Suprapubic skin (tissue), 4 donors: ENCODE results near the gene PEBP1. TPM values are rescaled to one million over a fixed set of nuclear protein-coding genes. Genes with fewer than 3 reads are reported as not detected.

Source experiments
- DNase-seq, 2 donors: peaks; one replicate each; pipeline ENCODE4 v3.0.0-alpha.2; 2019; ENCODE audit warnings: low spot score in 2 of 2
- H3K27ac ChIP-seq: fragments of 200-600 bp; sonication (generic); one replicate; pipeline ENCODE4 v1.5.1; 2019
- H3K27me3 ChIP-seq: fragments of 200-600 bp; sonication (generic); one replicate; pipeline ENCODE4 v1.5.1; 2019
- H3K36me3 ChIP-seq: fragments of 200-600 bp; sonication (generic); one replicate; pipeline ENCODE4 v1.5.1; 2019
- H3K4me1 ChIP-seq: fragments of 200-600 bp; sonication (generic); one replicate; pipeline ENCODE4 v1.5.1; 2019
- H3K4me3 ChIP-seq: fragments of 200-600 bp; sonication (generic); one replicate; pipeline ENCODE4 v1.5.1; 2019; ENCODE audit warnings: mild to moderate bottlenecking
- H3K9me3 ChIP-seq: fragments of 200-600 bp; sonication (generic); one replicate; pipeline ENCODE4 v1.5.1; 2019
- EP300 ChIP-seq: sonication (generic); formaldehyde crosslinking; IDR thresholded peaks from one replicate; pipeline ENCODE4 v1.6.1; 2017; ENCODE audit warnings: antibody characterized with exemption
- POLR2A ChIP-seq, 2 donors: fragments of 450-650 bp; IDR thresholded peaks; one replicate each; pipeline ENCODE4 v1.6.1; 2017; ENCODE audit warnings: antibody characterized with exemption in 2 of 2, mild to moderate bottlenecking in 2 of 2, moderate library complexity in 2 of 2
- POLR2AphosphoS5 ChIP-seq, 3 donors: sonication (generic); formaldehyde crosslinking; IDR thresholded peaks; one replicate each; pipeline ENCODE4 v1.6.1; 2017; ENCODE audit warnings: antibody characterized with exemption in 3 of 3
- WGBS: methylation state at CpG from one replicate; pipeline ENCODE4 v1.1.5; 2018; 5-methylcytosine and 5-hydroxymethylcytosine counted together
- total RNA-seq, 4 donors: library from RNA; depleted of rRNA; stranded (reverse); fragments of >200 nt; gene quantifications; one replicate each; pipeline ENCODE4 v1.1.0, GENCODE V29; 2016
- TF ChIP-seq, protein P1 (sequence below), 2 donors: fragments of 200-600 bp in 1 of 2; fragments of 450-650 bp in 1 of 2; sonication (generic) in 1 of 2; IDR thresholded peaks; one replicate each; pipeline ENCODE4 v1.5.1; 2016 to 2019; ENCODE audit warnings: antibody characterized with exemption in 2 of 2, mild to moderate bottlenecking in 1 of 2, moderate library complexity in 1 of 2

The PEBP1 gene
- 100 to 1,000 TPM; 260 to 443 (median 311) TPM for total RNA-seq

DNA sequence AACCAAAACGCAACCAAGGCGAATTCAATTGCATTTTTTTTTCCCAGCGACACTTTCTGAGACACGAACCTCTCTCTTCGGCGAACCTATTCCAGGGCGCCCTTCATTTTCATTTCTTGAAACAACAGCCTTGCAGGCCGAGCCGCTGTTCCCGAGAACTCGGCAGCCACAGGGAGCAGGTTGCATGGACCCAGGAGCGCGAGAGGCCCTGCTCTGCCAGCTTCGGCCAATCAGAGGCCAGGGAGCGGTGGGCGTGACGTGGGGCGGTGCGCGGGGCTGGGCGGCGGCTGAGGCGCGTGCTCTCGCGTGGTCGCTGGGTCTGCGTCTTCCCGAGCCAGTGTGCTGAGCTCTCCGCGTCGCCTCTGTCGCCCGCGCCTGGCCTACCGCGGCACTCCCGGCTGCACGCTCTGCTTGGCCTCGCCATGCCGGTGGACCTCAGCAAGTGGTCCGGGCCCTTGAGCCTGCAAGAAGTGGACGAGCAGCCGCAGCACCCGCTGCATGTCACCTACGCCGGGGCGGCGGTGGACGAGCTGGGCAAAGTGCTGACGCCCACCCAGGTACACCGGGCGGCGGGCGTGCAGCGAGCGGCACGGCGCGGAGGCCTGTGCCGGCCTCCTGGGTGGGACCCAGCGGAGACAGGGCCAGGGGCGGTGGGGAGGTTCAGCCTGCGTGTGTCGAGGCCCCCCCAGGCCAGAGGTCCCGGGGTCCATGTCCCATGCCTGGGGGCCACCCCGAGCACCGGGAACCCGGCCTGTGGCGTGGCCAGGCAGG lies at the start of gene PEBP1:
PEBP1 (plus strand) TSS at position 337 of the 771 bp plus-strand sequence; CDS start at position 423, 86 bp downstream.
- peak; percentile 95 to 96 for DNase-seq
- no peaks in the 10 kb centered on the region for H3K9me3 ChIP-seq
- H3K27ac ChIP-seq, result peak within 1 kb of the TSS; percentile 91
- WGBS, result under 1% methylated on average over 8 of the region's 70 CpGs
- peaks cover 36% of the 10 kb centered on the region for H3K4me1 ChIP-seq
- H3K4me3 ChIP-seq, result peak within 1 kb of the TSS; percentile 85
- peaks cover 27% of the 10 kb centered on the region for H3K36me3 ChIP-seq
- TF ChIP-seq POLR2AphosphoS5 (IDR thresholded peaks at IDR 0.05) (peak in 2 of 3 donors; percentile 79 to 89), POLR2A (IDR thresholded peaks at IDR 0.05) (peak; percentile 40 to 73), EP300 (no peak)
- TF ChIP-seq, protein P1, sequence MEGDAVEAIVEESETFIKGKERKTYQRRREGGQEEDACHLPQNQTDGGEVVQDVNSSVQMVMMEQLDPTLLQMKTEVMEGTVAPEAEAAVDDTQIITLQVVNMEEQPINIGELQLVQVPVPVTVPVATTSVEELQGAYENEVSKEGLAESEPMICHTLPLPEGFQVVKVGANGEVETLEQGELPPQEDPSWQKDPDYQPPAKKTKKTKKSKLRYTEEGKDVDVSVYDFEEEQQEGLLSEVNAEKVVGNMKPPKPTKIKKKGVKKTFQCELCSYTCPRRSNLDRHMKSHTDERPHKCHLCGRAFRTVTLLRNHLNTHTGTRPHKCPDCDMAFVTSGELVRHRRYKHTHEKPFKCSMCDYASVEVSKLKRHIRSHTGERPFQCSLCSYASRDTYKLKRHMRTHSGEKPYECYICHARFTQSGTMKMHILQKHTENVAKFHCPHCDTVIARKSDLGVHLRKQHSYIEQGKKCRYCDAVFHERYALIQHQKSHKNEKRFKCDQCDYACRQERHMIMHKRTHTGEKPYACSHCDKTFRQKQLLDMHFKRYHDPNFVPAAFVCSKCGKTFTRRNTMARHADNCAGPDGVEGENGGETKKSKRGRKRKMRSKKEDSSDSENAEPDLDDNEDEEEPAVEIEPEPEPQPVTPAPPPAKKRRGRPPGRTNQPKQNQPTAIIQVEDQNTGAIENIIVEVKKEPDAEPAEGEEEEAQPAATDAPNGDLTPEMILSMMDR (IDR thresholded peaks at IDR 0.05), result no peak
- no peaks in the 10 kb centered on the region for H3K27me3 ChIP-seq

DNA sequence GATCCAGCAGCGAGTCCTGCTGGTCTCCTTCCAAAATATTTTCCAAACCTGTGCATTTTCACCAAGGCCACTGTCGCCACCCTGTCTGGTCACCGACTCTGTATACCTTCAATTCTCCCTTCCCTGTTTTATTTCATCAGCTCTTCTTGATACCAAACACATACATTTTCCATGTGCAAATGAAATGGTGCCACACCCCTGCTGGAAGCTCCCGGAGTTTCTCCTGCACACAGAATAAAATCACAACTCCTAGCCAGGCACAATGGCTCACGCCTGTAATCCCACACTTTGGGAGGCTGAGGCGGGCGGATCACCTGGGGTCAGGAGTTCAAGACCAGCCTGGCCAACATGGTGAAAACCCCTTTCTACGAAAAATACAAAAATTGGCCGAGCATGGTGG lies 46.1 kb upstream of the PEBP1 start:
- H3K9me3 ChIP-seq, result no peaks in the 10 kb centered on the region
- 92% methylated on average over 9 of the region's 9 CpGs for WGBS

DNA sequence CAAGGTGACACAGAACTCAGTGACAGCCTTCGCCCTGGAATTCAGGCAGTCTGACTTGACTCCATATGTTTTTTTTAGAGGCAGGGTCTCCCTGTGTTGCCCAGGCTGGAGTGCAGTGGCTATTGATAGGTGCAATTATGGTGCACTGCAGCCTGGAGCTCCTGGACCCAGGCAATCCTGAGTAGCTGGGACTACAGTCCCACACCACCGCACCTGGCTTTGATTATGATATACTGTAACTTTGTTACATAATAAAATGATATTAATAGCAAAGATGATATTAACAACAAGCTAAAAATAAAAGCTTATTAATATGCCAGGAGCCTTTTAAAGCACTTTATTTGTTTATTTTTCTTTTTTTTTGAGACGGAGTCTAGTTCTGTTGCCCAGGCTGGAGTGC lies 41.9 kb upstream of the PEBP1 start:
- DNase-seq, result no peak
- H3K36me3 ChIP-seq, result no peaks in the 10 kb centered on the region
- WGBS, result 79% methylated on average over 3 of the region's 3 CpGs

More for the DNA sequence above, 46.1 kb upstream of the PEBP1 start:
- Histone ChIP-seq H3K27me3 (no peaks in the 10 kb centered on the region), H3K27ac (no peak overlapping the region), H3K4me3 (no peak overlapping the region), H3K36me3 (no peaks in the 10 kb centered on the region), H3K4me1 (no peaks in the 10 kb centered on the region)
- no peak for DNase-seq
- TF ChIP-seq POLR2A (IDR thresholded peaks at IDR 0.05) (no peak), EP300 (no peak), POLR2AphosphoS5 (IDR thresholded peaks at IDR 0.05) (no peak)
- TF ChIP-seq, protein P1 (IDR thresholded peaks at IDR 0.05), result no peak

DNA sequence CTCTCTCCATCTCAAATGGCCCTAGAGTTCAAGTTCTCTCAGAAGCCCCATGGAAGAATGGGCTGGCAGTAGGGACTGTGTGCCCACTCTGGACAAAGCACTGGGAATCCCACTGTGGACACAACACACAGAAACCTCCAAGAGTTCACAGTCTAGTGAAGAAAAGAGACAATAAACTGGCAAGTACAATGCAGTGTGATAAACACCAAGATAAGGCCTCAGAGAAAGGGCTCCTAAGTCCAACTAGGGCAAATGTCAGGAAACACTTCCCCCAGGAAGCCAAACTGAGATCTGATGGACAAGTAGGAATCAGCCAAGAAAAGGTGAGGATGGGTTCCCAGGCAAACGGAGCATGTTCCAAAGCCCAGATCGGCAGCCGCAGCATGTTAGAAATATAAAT lies 37.5 kb upstream of the PEBP1 start:
- no peaks in the 10 kb centered on the region for H3K36me3 ChIP-seq
- no peak overlapping the region for H3K4me3 ChIP-seq
- DNase-seq, result no peak
- TF ChIP-seq POLR2A (IDR thresholded peaks at IDR 0.05) (no peak), POLR2AphosphoS5 (IDR thresholded peaks at IDR 0.05) (no peak), EP300 (no peak)
- TF ChIP-seq, protein P1 (IDR thresholded peaks at IDR 0.05), result no peak
- no peak overlapping the region for H3K27ac ChIP-seq
- WGBS, result 95% methylated on average over 3 of the region's 3 CpGs
- H3K9me3 ChIP-seq, result no peaks in the 10 kb centered on the region
- H3K4me1 ChIP-seq, result peaks cover 14% of the 10 kb centered on the region
- no peaks in the 10 kb centered on the region for H3K27me3 ChIP-seq

More for the DNA sequence above, 41.9 kb upstream of the PEBP1 start:
- H3K9me3 ChIP-seq, result no peaks in the 10 kb centered on the region
- no peak overlapping the region for H3K27ac ChIP-seq
- no peak overlapping the region for H3K4me3 ChIP-seq
- no peaks in the 10 kb centered on the region for H3K27me3 ChIP-seq
- TF ChIP-seq POLR2A (IDR thresholded peaks at IDR 0.05) (no peak), POLR2AphosphoS5 (IDR thresholded peaks at IDR 0.05) (no peak), EP300 (no peak)
- TF ChIP-seq, protein P1 (IDR thresholded peaks at IDR 0.05), result no peak
- H3K4me1 ChIP-seq, result no peaks in the 10 kb centered on the region

DNA sequence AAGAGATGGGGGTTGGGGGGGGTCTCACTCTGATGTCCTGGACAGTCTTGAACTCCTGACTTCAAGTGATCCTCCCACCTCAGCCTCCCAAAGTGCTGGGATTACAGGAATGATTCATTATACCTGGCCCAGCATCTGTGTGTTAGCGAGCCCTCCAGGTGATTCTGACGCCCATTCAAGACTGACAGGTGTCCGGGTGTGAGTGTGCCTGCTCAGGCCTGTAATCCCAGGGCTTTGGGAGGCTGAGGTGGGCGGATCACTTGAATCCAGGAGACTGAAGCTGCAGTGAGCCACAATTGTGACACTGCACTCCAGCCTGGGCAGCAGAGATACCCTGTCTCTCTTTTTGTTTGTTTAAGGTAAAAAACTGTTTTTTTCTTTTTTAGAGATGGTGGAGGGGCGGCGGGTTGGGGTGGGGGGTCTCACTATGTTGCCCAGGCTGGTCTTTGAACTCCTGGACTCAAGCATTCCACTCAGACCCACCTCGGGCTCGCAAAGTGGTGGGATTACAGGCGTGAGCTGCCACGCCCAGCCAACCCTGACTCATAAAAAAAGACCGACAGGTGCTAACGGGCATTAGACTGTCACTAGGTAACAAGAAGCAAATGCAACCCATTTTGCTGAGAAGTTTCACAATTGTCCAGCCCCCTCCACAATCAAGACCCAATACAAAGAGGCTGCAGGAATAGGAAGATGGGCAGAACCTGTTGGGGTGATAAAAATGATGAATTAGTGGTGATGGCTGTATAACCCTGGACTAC lies 36.8 kb upstream of the PEBP1 start:
- no peaks in the 10 kb centered on the region for H3K27me3 ChIP-seq
- DNase-seq, result no peak
- TF ChIP-seq, protein P1 (IDR thresholded peaks at IDR 0.05), result no peak
- no peak for TF ChIP-seq POLR2AphosphoS5 (IDR thresholded peaks at IDR 0.05)
- no peak for TF ChIP-seq EP300
- no peak for TF ChIP-seq POLR2A (IDR thresholded peaks at IDR 0.05)
- H3K4me3 ChIP-seq, result no peak overlapping the region
- H3K27ac ChIP-seq, result no peak overlapping the region
- no peaks in the 10 kb centered on the region for H3K36me3 ChIP-seq
- no peaks in the 10 kb centered on the region for H3K9me3 ChIP-seq
- peaks cover 14% of the 10 kb centered on the region for H3K4me1 ChIP-seq
- WGBS, result 69% methylated on average over 12 of the region's 12 CpGs
